Effector CD8-positive, alpha-beta T cell (primary cell): ENCODE results near the gene FYN.
"Not testable (repeated sequence)": the region's sequence is repeated elsewhere in the genome, so short reads cannot be mapped to it uniquely, and the experiment has no call there.

Source experiments
- DNase-seq: peaks from one replicate; lab custom pipeline; 2025; lab: John Stamatoyannopoulos, UW
- total RNA-seq, 4 experiments: gene quantifications; one replicate each; lab custom pipeline; 2026; lab: John Stamatoyannopoulos, UW

FYN gene
- 811 to 1,261 (median 888) reads per million in 4 experiments for total RNA-seq

DNA sequence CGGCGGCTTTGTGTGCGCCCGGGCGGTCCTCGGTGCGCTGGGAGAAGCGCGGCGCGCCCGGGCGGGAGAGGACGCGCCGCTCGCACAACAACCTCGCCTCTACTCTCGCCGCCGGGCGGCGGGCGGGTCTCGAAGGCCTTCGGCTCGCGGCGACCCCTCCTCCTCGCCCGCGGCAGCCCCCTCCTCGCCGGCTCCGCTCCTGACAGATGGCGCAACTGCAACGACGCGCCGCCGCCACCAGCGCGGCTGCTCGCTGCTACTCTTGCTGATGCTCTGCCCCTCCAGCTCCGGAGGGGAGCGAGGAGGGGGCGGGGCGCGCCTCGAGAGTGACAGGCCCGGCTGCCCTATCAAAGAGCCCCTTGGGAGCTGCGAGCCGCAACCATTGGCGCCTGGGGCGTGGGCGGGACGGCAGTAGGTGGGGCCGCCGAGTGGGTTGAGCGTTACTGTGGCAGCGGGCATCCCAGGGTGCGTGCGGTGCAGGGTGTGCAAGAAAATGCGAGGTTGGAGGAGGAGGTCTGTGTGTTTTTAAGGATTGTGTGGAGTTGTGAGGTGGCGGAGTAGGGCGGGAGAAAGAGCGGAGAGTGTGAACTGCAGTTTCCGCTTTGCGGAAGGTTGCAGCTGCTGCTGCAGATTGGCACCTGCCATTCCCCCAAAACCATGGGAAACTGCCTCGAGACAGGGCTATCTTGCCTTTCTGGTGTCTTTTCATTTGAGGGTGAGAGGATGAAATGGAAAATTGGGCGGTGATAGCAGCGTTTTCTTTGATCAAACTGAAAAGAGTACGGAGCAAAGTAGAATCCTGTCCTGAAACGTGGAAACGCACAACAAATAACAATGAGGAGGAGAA, at the start of gene FYN:
Gene FYN (minus strand): TSS at position 275 of the 847 bp plus-strand sequence. CDS start 153,401 bp downstream, outside the sequence.
- peak; percentile 97 for DNase-seq

DNA sequence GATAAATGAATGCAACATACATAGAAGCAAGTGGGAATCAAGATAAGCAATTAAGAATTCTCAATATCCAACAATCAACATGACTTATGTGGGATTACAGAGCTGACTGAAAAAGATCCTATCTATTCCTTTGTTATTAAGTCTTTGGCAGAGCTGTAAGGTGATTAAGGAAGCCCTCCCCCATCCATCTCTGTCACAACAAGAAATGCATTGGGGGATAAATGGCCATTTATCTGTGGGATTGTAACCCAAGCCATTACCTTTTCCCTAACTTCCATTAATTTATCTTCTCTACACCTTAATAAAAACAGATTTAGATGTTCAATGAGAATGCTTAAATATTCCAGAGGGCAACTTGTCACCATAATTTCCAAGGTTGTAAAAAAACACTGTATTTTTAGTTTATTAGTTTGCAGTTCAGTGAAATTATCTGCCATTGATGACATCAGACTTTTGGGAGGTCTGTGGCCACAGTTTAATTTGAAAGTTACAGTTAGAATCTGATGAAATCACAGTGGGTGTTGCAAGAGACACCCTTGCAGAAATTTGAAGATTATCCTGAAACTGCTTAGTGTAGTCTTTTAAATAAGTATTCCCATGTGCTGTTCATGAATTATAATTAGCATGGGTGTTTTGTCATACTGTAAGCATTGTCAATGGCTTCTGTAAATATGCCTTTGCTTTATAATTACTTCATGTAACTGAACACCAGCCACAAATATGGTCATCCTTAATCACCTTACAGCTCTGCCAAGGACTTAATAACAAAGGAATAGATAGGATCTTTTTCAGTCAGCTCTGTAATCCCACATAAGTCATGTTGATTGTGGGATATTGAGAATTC, 49.4 kb upstream of the FYN start:
- DNase-seq: no peak

DNA sequence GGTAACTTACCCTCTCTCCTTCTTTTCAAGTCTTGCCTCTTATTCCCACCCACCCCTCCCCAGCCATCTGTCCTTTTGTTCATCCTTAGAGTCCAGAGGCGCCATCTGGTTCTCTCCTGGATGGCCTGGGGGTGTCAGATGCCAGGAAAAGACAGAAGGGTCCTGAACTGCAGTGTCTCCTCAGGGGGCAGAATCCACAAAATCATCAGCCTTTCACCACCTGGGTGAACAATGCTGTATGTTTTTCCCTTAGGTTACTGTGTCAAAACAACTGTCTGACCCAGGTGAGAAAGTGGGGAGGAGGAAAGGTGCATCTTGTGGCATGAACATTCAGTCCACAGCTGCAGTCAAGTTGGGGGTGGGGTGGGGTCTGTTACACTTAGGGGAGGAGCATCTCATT, 47.9 kb upstream of the FYN start:
- no peak for DNase-seq

DNA sequence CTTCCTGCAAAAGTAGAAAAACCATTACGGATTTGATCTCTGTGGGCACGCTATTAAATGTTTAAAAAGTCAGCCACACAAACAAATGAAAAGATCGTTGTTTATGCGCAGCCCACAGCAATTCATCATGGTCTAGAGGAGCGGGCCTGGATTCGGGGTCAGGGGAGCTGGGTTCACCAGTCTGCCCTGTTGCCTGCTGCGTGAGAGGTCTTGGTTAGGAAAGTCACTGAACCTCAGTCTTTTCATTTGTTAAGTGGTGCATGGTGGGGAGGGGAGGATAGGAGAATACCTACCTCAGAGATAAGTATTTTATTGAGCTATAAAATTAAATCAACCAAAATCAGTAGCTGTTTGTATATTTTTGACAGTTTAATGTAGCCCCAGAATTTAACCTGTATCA, 47.3 kb upstream of the FYN start:
- no peak for DNase-seq

DNA sequence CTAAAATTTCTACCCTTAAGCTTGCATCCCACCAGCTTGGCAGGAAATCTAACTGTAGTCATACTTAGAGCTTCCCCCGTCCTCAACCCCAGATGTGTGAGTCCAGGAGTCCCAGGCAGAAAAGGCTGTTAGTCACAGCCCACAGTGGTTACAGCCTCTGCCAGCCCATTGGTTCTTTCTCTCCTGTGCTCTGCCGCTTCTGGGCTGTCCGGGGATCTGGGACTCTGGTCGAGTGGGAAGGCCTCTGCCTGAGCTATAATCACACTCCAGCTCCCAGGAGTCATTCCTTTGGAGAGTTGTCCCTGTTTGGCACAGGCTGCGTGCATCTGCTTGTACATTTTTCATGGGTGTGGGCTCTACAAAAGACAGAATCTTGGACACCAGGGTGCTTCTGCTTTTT, 45.6 kb upstream of the FYN start:
- no peak for DNase-seq

DNA sequence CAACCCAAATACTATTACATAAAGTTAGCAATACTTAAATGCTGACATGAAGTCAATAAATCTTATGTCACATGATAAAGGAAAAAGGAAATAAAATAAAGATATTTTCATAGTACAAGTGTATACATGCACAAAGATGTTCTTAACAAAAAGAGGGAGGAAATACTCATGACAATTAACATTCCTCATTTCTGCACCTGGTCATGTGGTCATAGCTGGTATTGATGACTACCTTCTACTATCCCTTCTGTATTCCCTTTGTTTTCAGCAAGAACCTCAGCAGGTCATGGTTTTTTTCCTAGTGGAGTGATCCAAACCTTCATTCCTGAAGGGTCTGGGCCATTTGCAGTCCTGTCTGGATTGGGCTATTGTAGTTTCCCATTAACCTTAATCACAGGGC, 43.5 kb upstream of the FYN start:
- DNase-seq: no peak

DNA sequence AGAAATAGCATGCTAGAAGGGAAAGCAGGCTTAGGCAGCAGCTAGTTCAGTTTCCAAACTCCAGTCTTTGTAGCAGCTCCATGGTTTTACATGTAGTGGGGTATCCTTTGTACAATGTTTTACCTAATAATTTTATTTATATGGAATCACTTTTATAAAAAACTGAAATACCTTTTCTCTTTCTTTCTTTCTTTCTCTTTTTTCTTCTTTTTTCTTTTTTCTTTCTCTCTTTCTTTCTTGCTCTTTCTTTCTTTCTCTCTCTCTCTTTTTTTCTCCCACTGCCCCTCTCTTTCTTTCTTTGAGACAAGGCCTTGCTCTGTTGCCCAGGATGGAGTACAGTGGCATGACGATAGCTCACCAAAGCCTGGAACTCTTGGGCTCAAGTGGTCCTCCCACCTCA, 41.4 kb upstream of the FYN start:
- DNase-seq: no peak

DNA sequence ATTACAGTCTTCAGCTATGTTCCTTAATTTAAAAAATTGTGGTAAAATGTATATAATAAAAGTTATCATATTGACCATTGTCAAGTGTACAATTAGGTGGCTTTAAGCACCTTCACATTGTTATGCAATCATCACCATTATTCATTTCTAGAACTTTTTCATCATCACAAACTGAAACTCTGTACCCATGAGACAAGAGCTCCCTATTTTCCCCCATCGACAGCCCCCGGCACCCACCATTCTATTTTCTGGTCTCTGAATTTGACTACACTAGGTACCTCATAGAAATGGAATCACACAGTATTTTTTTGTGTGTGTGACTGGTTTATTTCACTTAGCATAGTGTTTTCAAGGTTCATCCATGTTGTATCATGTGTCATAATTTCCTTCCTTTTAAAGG, 39.7 kb upstream of the FYN start:
- DNase-seq: no peak

DNA sequence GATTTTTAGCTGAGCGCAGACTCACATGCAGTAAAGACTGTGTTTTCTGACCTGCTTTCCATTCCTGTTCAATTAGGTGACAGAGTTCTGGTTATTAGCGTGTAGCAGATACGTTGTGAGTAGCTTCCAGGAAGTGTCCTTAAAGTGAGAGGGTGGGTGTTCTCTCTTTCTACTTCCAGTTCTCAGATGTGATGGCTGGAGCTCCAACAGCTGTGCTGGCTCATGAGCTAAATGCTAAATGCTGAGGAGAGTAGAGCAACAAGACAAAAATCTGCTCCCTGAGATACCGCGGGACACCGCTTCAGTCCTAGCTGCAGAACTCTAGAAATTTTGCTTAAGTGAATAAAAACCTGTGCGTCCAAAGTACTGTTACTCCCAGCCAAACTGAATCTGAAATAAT, 38.2 kb upstream of the FYN start:
- no peak for DNase-seq

DNA sequence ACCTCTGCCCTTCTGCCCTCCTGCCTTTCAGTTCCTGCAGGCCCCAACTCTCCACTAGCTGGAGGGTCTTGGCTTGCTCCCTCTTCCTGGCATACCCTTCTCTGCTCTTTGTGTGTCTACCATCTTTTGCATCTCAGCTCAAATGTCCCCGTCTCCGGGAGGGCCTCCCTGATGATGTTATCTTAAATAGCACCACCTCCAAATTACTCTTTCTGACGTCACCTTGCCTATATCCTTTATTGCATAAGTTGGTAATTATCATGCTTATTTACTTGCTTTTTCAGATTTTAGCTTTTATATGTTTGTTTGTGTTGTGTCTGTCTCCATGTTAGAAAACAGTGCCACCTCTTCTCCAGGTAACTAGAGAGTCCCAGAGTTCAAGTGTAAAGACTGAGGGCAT, 36.0 kb upstream of the FYN start:
- no peak for DNase-seq

DNA sequence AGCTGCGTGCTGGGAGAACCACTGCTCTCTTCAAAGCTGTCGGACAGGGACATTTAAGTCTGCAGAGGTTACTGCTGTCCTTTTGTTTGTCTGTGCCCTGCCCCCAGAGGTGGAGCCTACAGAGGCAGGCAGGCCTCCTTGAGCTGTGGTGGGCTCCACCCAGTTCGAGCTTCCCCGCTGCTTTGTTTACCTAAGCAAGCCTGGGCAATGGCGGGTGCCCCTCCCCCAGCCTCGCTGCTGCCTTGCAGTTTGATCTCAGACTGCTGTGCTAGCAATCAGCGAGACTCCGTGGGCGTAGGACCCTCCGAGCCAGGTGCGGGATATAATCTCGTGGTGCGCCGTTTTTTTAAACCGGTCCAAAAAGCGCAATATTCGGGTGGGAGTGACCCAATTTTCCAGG, 35.1 kb upstream of the FYN start:
- not testable (repeated sequence) for DNase-seq

DNA sequence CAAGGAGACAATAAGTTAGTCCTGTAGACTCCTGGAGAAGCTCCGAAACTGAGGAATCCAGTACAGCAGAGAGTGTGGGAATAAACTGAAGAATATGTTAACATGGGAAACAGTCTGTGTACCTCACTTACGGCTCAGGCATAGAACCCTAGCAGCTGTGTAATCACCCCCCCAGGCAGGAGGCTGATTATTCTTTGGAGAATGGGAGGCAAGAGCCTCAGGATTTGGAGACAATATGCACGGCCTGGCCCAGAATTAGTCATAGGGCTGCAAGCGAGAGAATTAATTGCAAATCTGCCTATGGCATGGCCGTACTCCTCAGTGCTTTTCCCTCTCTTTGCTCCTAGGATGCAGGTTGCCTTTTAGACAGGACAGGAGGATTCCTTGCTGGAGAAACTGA, 27.5 kb upstream of the FYN start:
- no peak for DNase-seq

DNA sequence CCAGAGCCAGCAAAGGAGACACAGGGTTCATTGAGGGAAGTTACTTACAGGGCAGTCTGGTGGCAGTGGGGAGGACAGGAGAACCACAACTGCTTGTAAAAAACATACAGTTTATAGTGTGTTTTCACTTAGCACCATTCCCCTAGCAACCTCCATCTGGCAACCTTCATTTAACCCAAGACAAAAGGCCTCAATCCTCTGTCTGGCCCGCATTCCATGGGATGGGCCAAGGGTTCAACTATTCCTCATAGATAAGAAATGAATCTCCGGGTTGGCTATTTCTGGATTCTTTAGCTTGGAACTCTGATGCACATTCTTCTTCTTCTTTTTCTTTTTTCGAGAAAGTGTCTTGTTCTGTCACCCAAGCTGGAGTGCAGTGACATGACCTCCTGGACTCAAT, 26.3 kb upstream of the FYN start:
- DNase-seq: no peak

DNA sequence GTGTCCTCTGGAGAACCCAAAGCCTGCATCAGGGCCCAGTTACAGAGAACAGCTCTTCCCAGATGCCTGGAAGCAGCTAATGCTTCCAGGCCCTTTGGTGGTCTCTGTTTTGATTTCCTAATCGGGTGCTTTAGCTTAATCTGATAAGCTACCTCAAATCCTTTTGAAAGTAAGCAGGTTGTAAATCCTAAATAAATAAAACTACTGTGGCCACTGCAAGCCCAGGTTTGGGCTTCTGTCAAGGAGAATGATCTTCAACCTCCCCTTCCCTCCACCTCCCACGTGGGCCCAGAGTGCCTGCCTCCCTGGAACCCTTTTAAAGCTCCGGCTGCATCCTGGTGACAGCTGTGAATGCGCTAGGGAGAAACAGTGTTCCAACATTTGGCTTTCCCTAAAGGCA, 25.2 kb upstream of the FYN start:
- DNase-seq: no peak

DNA sequence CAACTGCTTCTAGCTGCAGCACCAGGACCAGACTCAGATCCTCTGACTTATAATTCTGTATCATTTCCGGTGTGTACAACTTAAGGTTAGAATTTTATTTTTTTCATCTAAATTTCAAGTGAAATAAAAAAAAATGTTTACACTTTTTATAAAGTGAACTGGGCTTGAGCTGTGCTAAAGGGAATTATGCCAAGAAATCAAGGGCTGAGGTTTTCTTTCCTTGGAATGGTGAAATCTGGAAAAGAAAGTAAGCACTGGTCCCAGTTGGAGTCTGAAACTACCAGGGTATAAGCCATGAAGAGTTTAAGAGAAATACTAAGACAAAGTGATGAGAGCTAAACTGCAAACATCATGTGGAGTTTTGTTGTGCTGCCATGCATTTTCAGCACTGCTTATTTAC, 21.7 kb upstream of the FYN start:
- no peak for DNase-seq

DNA sequence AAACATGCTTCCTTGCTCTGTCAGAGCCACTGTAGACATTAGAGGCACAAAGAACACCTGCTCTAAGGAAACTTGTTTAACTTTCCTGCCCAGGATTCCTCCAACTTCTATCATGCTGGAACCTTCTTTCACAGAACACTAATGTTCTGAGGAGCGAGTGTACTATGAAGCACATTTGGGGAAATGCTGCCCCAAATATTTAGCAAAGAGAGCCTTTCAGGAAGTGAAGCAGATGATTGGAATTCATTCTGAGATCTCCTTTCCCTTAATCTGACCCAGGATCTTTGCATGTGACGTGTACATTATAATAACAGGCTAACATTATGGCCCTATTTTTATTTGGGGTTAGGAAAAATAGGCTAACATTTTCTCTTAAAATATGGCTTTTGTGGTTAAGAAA, 21.0 kb upstream of the FYN start:
- DNase-seq: no peak

DNA sequence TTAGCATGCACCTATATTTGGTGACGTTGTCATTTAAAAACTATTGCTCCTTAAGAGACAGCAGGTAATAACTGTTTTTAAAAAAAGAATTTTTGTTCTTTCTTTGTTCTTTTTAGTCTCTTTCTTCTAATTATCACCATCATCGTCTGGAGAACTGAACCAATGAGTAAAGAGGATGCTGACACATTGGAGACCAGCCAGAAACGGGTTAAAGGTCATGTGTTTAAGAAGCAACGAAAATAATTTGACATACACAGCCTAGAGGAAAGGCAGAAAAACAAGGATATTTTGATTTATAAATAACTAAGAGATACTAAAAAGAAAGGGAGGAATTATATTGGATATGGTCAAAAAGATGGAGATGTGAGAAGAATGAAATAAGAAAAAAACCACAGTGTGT, 19.2 kb upstream of the FYN start:
- no peak for DNase-seq

DNA sequence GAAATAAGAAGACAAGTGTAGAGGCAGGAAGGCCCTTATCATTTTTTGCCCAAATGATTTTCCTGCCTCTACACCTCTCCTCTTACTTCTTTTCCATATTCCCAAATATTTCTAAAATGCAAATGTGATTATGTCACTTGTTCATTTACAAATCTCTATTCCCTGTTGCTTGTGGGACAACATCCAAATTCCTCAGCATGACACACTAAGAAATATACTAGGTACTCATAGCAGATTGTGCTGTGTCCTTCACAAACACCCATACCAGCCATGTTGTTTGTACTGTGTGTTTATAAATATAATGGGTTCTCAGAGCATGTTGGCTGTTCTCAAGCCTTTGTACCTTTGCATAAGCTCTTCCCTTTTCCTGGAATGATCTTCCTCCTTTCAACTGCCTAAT, 17.7 kb upstream of the FYN start:
- DNase-seq: no peak

DNA sequence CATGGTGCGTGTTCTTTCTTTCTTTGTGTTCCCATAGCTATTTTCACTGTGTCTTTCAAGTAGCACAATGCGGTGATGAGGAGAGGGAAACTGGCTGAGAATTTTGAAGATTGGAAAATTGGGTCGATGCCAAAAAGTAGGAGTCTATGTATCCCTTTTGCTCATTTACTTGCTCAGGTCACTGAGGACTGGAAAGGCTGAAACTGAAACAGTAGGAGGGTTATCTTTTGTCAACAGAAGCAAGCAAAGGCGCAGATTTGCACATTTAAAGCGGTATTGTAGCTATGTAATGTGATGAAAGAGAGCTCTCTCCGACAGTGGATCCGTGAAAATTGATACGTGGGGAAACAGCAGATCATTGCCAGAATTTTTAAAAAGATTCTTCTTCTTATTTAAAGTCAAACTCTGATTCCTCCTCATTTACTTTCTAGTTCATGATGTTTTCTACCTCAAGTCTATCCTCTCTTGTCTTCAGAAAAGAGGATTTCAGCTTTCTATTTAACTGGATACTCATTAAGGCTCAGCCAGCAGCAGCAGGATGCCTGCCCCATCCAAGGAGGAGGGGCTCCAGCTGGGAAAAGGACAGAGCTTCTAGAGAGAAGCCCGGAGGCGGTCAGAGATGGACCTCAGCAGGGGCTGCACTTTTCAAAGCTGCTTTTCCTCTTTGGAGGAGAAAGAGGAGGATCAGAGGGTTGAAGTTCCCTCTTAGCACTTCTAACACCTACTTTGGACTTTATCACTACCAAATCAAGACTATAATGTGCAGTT, 15.9 kb upstream of the FYN start:
- DNase-seq: no peak

DNA sequence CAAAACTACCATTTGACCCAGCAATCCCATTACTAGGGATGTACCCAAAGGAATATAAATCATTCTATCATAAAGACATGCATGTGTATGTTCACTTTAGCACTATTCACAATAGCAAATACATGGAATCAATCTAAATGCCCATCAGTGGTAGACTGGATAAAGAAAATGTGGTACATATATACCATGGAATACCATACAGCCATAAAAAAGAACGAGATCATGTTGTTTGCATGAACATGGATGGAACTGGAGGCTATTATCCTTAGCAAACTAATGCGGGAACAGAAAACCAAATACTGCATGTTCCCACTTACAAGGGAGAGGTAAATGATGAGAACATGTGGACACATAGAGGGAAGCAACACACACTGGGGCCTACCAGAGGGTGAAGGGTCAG, 13.5 kb upstream of the FYN start:
- DNase-seq: not testable (repeated sequence)

DNA sequence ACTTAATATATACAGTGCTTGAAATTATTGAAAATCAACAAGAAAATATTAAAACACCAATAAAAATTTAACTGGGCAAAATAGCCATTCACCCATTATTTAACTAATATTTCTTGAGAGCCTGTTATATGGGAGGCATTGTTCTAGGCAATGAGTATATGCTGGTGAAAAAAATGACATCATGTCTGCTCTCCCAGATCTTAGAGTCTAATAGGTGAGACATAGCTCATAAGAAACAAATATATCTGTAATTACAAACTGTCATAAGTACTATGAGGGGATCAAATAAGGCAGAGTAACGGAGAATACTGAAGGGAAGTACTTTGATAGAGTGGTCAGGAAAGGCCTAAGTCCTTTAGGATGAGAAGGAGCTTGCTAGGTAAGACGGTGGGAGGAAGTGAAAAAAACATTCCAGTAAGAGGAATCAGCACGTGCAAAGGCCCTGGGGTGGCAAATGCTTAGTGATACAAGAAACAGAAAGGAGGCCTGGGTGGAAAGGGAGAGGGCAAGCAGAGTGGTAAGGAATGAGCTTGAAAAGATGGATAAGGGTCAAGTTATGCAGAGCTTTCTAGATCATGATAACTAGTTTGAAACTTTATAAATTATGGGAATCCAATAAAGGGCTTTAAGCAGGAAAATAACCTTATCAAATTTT, 12.2 kb upstream of the FYN start:
- no peak for DNase-seq

DNA sequence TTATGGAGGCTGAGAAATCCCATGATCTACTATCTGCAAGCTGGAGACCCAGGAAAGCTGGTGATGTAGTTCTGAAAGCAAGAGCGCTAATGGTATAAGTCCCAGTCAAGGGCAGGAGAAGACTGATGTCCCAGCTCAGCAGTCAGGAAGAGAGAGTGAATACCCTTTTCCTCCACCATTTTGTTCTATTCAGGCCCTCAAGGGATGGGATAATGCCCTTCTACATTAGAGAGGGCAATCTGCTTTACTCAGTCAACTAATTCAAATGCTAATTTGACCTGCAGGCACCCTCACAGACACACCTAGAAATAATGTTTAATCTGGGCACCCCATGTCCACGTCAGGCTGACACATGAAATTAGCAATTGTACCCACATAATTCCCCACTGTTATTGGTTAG, 10.8 kb upstream of the FYN start:
- DNase-seq: no peak
